Testis (tissue), 2 donors: ENCODE measurements around the gene MAPRE3.

Experiments
- CTCF ChIP-seq, 3 experiments: fragments of 450-650 bp in 2 of 3; fragments of 200-600 bp in 1 of 3; sonication (generic) in 1 of 3; IDR thresholded peaks; one replicate each; pipeline ENCODE4 v1.5.1; 2016 to 2019; ENCODE audit warnings: antibody characterized with exemption in 3 of 3, mild to moderate bottlenecking in 2 of 3, moderate library complexity in 1 of 3
- POLR2A ChIP-seq: fragments of 450-650 bp; IDR thresholded peaks from one replicate; pipeline ENCODE4 v1.6.1; 2017; ENCODE audit warnings: antibody characterized with exemption, mild to moderate bottlenecking, moderate library complexity

GRCh38 chr2:27071277-27071989 lies 101.0 kb downstream of the MAPRE3 start, which contains the start of gene OST4:
- TF ChIP-seq CTCF (IDR thresholded peaks at IDR 0.05) = no peak
- TF ChIP-seq POLR2A = no peak
